Measurements from ENCODE around the gene MORN1. TPM values are rescaled to one million over a fixed set of nuclear protein-coding genes. Genes with fewer than 3 reads are reported as not detected.

Gene MORN1
- total RNA-seq, 4 donors from 2014 or later = 5.7 to 9.7 (median 7.1) TPM

DNA sequence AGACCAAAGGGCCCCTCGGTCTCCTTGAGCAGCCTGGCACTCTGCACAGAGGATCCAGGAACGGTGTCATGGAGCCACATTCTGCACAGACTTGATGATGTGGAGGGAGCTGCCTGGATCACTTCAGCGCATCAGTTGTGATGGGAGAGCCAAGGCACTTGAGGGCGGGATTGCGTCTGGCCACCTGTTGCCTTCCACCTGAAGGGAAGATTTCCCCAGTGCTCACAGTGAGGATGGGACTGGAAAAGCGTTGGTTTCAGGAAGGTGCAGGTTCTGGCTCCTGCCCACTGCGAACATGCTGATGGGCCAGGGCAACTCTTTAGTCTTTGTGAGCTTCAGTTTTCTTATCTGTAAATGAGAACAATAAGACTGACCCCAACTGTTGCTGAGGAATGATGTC, 2.9 kb upstream of the MORN1 start:
- no peak overlapping the region for H3K4me3 ChIP-seq (ENCODE audit: low read depth, poor library complexity, severe bottlenecking)
- TF ChIP-seq CTCF (IDR thresholded peaks at IDR 0.05) = no peak
- intact Hi-C loops (cut with DNase I; ENCODE audit: low total_unique reads) = no loop called here
- WGBS, 2 donors = 92% methylated on average over 7 of the region's 7 CpGs
- DNase-seq (ENCODE audit: low spot score in 2 of 2) = no peak

DNA sequence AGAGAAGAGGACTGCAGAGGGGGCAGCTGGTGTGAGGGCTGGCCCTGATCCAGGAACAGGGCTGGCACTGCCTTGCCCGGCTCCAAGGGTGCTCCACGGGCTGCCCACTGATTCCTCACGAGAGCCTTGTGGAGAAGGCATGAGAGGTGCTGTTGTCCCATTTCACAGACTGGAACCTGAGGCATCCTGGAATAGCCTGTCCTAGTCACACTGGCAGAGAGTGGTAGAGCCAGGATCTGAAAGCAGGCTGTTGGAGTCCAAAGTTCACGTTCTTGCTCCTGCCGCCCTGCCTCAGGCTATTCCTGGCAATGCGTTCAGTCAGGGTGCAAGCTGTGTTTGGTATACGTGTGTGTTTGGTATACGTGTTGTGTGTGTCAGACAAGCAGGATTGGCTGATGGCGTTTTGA, 2.1 kb upstream of the MORN1 start:
- 68 to 75% methylated on average over 9 of the region's 9 CpGs for WGBS, 2 donors
- TF ChIP-seq POLR2A (IDR thresholded peaks at IDR 0.05) (no peak), CTCF (IDR thresholded peaks at IDR 0.05) (no peak)
- no peak overlapping the region for H3K4me3 ChIP-seq (ENCODE audit: low read depth, poor library complexity, severe bottlenecking)
- DNase-seq (ENCODE audit: low spot score in 2 of 2) = no peak
- intact Hi-C loops (cut with DNase I; ENCODE audit: low total_unique reads) = no loop called here

GRCh38 chr1:2392686-2393085, 1.3 kb upstream of the MORN1 start:
- H3K4me3 ChIP-seq (ENCODE audit: low read depth, poor library complexity, severe bottlenecking) = no peak overlapping the region
- TF ChIP-seq POLR2A (IDR thresholded peaks at IDR 0.05) (no peak), CTCF (IDR thresholded peaks at IDR 0.05) (no peak)
- no peak for DNase-seq (ENCODE audit: low spot score in 2 of 2)
- 37 to 46% methylated on average over 16 of the region's 16 CpGs for WGBS, 2 donors
- intact Hi-C loops (cut with DNase I; ENCODE audit: low total_unique reads) = no loop called here

DNA sequence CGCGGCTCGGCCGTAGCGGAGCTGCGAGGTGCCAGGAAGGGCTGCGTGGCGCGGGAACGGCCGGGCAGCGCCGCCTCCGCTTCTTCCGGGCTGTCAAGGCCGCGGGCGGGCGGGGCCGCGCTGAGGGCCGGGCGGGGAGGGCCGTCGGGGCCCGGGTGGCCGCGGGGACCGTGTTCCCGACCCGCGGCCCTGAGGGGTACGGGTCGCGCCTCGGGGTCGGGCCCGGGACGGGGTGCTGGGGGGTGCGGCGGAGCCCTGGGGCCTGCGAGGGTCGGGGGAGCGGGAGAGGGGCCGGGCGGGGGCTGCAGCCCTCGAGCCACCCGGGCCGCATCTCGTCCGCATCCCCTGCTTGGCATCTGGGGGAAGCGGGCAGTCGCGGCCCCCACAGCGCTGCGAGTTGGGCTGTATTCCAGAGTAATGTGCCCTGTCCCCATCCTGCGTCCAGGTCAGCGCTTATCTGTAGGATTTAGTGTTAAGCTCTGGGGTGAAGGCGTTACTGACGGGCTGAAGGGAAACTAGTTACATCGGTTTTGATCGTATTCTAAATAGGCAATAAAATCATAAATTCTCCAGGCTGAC, 666 bp upstream of the MORN1 start:
- peak overlapping the region; percentile 77 for H3K4me3 ChIP-seq (ENCODE audit: low read depth, poor library complexity, severe bottlenecking)
- no peak for TF ChIP-seq CTCF (IDR thresholded peaks at IDR 0.05)
- TF ChIP-seq POLR2A (IDR thresholded peaks at IDR 0.05) = no peak
- DNase-seq (ENCODE audit: low spot score in 2 of 2) = no peak
- WGBS, 2 donors = 0 to 1% methylated on average over 22 to 46 of the region's 62 CpGs
- intact Hi-C loops (cut with DNase I; ENCODE audit: low total_unique reads) = no loop called here

DNA sequence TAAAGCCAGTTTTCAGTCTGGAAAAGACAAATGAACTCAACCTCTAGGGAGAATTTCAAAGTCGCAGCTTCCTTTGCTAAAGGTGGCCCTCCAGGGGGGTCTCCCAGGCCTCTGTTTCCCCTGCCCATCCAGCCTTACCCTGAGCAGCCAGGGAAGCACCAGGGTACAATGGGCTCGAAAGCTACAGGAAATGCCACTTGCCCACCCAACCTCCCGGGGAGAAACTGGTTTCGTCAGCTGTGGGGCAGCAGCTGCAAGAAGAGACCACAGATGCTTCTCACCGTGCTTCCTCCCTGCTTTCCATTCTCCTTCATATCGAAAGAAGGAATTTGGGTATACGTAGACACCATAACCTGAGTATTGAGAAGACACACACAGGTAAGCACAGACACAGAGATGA, 1.7 kb downstream of the MORN1 start:
- TF ChIP-seq POLR2A (IDR thresholded peaks at IDR 0.05) = no peak
- intact Hi-C loops (cut with DNase I; ENCODE audit: low total_unique reads) = no loop called here
- DNase-seq (ENCODE audit: low spot score in 2 of 2) = no peak
- 84 to 91% methylated on average over 7 of the region's 7 CpGs for WGBS, 2 donors
- H3K4me3 ChIP-seq (ENCODE audit: low read depth, poor library complexity, severe bottlenecking) = no peak overlapping the region

DNA sequence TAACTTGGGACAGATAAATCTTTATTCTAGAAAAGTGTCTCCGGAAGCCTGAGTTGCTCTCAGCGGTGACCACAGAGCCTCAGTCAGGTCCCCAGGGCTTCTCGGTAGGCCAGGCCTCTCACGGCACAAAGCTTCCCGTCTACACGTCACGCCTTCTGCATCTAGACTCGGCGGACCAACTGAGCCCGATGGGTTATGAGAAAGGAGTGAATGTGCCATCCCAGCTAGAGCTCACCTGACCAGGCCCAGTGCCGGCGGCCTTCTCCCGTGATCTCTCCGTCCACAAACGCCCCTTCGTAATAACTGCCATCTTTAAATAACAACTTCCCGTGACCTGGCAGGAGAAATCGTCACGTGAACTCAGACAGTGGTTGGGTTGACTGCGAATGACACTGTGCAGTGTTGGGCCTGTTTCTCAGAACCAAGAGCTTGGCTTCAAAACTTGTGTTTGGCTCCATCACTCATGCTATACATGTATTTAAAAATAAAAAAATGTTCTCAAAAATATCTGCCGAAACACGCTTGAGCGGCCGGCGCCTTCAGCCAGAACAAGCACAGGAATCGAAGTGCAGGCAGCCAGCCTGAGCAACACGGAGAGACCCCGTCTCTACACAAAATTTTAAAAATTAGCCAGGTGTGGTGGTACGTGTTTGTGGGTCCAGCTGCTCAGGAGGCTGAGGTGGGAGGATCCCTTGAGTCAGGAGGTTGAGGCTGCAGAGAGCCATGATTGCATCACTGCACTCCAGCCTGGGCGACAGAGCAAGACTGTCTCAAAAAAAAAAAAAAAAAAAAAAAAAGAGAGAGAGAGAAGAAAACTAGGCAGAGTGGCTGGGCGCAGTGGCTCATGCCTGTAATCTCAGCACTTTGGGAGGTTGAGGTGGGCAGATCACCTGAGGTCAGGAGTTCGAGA, 3.1 kb downstream of the MORN1 start:
- TF ChIP-seq POLR2A (IDR thresholded peaks at IDR 0.05) (no peak), CTCF (IDR thresholded peaks at IDR 0.05) (no peak)
- H3K4me3 ChIP-seq (ENCODE audit: low read depth, poor library complexity, severe bottlenecking) = no peak overlapping the region
- intact Hi-C loops (cut with DNase I; ENCODE audit: low total_unique reads) = no loop called here
- peak in 1 of 2 donors; percentile 81 for DNase-seq (ENCODE audit: low spot score in 2 of 2)
- WGBS, 2 donors = 94 to 95% methylated on average over 32 of the region's 32 CpGs
